GM19324 (cell line): ENCODE results near the gene BSCL2.
"Not testable (repeated sequence)": the region's sequence is repeated elsewhere in the genome, so short reads cannot be mapped to it uniquely, and the experiment has no call there.

Experiments
- ATAC-seq: cut with Tn5 transposase; IDR thresholded peaks from one replicate; pipeline ENCODE4 v1.9.1; 2021; ENCODE audit warnings: mild to moderate bottlenecking, moderate library complexity; ENCODE audit not compliant: unreplicated experiment, low FRiP score

Gene BSCL2

DNA sequence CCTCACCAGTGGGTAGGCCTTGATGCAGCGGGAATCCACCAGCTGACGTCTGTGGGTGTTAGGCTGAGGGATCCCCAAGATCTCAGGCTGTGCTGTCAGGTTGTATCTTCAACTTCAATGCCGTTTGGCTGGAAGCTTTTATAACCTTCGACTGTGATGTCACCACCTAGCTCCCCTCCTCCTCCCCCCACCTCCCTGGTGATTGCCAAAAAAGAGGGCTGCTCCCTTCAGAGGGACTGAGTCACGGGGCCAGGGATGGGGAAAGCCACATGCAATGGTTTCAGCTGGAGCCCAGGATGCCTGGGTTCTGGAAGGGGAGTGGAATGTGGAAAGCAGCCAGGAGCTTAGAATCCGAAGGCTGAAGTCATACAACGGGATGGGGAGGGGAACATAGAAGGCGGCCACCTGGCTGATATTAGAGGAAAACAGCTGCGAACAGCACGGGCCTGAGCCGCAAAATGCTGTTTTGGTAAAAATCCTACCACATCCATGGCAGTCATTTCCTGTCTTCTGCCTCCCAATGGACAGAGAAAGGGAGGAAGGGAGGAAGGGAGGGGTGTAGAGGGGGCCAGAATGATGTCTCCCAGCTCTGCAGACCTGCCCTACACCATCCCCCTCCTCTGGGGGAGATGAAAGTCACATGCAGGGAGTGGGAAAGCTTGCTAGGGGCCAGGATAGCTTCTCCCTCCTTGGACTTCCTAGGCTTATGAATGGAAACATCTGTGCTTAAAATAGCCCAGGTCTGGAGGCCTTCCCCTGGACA is 17.6 kb downstream of the BSCL2 start, which contains the start of gene LRRN4CL:
LRRN4CL (minus strand) TSS at position 110 of the 763 bp plus-strand sequence. CDS start 1,022 bp downstream, outside the sequence.
- no peak for ATAC-seq

DNA sequence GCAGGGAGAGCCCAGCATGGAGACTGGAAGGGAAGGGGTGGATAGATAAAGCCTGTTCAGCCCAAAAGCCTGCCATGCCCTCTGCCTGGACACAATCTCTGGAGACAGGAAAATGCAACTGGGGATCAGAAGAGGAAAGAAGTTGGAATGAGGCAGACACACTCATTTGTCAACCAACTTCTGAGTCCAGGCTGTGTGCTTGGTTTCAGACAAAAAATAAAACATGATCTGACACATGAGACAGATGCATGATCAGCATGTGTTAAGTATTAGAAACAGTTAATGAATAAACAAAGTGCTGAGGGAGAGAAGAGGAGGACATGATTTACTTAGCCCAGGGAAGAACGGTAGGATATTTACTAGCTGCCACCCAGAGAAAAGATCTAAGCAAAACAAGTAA is 18.7 kb downstream of the BSCL2 start:
- ATAC-seq, result no peak

DNA sequence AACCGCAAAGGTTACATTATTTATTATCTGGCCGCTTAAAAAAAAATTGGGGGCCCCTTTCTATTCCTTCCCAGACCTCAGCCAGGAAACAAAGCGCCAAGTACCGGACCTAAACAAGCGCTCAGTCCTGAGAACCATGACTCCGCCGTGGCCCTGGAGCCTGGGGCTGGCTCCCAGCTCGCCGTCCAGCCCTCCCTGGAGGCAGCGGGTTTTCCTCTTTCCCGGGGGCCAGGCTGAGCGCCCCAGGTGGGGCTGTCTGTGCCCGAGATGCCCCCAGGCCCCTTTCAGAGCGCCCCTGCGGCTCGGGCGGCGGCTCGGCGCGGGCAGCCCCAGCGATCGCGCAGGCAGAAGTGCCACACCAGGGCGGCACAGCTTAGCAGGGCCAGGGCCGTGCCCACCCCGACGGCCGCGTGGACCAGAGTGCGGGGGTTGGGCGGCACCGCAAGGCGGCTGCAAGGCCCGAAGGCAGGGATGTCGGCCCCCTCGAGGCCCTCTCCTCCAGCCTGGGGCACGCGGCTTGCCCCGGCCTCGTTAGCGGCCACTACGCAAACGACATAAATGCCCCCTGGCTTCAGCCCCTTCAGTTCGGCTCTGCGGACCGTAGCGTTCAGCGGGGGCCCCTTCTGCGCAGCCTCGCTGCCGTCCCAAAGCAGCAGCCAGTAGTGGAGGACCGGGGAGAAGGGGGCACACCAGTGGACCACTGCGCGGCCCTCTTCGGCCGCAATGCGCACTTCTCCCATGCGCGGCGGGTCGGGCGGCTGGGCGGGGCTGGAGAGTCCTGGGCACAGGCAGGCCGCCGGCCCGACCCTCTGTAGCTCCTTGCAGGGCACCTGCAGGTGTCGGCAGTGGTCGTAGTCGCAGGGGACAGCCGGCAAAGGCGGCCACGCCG is 19.5 kb downstream of the BSCL2 start:
- ATAC-seq, result no peak

DNA sequence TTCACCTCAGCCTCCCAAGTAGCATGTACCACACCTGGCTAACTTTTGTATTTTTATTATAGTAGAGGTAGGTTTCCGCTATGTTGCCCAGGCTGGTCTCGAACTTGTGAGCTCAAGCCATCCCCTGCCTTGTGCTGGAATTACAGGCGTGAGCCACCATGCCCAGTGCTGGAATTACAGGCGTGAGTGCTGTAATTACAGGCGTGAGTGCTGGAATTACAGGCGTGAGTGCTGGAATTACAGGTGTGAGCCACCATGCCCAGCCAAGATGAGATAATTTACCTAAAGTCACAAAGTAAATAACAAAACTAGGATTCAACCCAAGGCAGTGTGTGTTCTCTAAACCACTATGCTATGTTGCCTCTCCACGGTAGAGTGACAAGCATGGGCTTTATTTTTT is 24.7 kb downstream of the BSCL2 start:
- ATAC-seq, result no peak

DNA sequence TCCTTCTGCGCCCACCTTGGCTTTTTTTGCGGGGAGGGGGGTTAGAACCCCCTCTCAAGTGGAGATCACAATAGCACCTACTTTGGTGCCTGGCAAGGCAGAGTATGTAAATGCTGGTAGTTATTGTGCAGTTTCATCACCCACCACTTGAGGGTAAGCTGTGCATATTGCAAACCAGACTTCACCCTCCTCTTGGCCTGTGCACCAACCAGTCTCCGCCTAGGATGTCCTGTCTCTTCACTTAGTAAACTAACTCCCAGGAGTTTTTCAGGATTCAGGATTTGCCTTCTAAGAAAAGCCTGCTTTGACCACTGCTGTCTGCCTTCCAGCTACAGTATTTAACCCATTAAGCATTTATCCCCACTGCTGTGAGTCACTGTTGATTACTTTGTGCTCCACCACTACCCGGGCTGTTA is 26.4 kb downstream of the BSCL2 start:
- ATAC-seq, result no peak

DNA sequence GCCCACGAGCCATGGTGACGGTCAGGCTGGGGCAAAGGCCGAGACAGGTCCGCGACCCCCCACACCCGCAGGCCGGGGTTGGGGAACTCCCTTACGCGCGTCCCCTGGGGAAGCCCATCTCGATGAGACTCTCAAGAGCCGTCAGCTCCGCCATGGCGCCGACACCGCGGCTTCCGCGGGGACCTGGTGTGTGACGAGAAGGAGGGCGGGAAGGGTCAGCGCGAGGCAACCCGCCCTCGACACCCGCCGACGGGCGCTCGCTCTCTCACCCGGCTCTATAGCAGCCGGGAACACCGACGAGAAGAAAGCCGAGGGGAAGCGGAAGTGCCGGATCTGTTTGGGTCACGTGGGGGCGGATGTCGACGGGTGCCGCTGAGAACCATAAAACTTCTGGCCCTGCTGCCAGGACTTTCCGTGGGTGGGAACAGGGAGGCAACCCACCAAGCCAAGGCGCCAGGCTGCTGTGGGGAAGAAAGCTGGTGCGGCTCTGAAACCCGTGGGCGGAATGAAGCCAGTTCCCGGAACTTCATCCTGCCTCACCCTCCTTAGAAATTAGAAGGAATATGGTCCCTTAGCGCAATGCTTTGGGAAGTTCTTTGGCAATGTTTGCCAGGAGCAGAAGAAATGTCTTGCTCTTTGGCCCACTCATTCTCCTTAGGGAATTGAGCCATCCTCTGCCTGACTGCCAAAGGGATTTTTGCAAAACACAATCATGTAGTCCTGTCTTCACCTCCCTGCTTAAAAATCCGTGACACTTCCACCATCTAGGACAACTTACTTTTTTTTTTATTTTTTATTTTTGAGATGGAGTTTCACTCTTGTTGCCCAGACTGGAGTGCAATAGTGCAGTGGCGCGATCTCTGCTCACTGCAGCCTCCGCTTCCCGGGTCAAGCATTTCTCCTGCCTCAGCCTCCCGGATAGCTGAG is 28.2 kb downstream of the BSCL2 start, which contains the start of gene UBXN1:
UBXN1 (minus strand) TSS at position 304 of the 927 bp plus-strand sequence; CDS start at position 154, 150 bp downstream.
- ATAC-seq, result no peak

DNA sequence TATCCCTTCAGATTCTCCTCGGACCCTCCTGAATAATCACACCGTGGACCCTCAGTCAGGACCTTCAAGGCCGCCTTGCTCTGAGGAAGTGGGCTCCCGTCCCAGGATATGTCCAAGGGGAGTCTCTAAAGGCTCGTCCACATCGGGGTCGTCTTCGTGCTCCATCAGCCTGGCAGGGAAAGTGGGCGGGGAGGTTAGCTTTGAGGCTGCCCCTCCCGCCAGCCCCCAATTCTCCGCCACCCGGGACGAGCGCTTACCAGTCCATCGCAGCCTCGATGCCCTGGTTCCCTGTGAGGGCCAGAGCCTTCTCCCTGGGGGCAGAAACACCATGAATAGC is 28.8 kb downstream of the BSCL2 start:
- no peak for ATAC-seq

DNA sequence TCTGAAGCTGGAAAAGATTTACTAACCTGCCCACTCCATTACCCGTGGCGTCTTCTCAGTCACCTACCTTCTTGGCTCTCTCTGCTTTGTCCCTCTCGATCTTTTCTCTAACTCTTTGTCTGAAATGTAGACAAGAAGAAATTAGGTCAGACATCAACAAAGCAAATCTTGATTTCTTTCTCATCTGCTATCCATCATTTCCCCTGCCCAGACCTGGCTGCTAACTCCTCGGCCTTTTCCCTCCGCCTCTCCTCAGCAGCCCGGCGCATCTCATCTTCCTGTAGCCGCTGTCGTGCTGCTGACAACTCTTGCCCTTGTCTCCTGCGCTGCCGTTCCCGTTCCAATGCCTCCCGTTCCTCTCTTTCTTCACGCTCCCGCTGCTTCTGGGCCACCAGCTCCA is 29.5 kb downstream of the BSCL2 start:
- no peak for ATAC-seq

DNA sequence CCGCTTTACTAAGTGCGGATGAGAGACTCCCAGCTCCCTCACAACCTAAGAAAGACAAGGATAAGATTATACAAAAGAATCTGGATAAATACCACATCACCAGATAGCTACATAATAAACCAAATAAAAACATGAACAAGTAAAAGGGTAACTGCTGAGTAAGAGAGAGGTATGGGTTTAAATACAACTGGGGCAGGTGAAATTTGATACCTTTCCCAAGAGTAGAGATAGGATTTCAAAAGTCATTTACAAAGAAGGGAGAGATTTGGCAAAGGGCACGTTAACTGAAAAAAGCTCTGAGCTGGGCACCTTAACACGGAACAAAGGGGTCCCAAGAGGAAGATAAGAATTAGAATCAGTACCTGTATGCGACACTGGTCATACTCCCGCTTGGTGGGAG is 30.1 kb downstream of the BSCL2 start:
- ATAC-seq, result no peak

DNA sequence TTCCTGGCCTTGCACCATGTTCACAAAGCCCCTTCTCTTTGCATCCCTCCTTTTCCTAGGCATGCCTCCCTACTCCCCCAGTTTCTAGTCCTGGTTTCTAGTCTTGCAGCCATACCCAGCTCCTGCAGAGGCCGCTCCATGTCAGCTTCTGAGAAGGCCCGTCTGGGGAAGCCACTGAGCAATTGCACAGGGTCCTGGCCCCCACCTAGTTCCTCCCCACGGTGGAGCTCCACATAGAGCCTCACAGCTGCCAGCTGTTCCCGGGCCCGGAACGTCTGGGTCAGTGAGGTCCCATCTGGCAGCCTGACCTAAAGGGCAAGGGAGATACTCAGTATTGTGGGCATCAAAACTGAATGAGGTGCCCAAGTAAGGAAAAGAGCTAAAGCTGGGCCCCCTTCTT is 30.5 kb downstream of the BSCL2 start:
- ATAC-seq, result no peak

DNA sequence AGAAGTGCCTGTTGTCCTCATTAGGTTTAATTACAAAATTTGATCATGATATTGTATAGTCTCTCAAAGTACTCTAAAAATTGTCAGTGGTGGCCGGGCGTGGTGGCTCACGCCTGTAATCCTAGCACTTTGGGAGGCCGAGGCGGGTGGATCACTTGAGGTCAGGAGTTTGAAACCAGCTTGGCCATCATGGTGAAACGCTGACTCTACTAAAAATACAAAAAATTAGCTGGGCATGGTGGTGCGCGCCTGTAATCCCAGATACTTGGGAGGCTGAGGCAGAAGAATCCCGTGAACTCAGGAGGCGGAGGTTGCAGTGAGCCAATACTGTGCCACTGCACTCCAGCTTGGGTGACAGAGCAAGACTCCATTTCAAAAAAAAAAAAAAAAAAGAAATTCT is 31.8 kb downstream of the BSCL2 start:
- not testable (repeated sequence) for ATAC-seq

DNA sequence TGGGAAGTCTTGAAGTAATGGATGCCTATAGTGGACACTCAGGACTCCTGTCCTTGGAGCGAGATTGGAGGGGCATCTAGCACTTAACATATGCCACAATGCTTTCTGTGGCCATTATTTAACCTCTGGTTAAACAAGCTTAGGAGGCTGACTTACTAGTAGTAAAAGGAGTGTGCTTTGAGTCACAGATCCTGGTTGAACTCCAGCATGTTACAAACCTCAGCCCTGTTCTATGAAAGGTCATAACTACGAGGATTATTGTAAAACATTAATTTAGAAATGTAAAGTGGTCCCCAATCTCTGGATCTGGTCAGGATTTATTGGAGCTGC is 34.1 kb downstream of the BSCL2 start:
- no peak for ATAC-seq

DNA sequence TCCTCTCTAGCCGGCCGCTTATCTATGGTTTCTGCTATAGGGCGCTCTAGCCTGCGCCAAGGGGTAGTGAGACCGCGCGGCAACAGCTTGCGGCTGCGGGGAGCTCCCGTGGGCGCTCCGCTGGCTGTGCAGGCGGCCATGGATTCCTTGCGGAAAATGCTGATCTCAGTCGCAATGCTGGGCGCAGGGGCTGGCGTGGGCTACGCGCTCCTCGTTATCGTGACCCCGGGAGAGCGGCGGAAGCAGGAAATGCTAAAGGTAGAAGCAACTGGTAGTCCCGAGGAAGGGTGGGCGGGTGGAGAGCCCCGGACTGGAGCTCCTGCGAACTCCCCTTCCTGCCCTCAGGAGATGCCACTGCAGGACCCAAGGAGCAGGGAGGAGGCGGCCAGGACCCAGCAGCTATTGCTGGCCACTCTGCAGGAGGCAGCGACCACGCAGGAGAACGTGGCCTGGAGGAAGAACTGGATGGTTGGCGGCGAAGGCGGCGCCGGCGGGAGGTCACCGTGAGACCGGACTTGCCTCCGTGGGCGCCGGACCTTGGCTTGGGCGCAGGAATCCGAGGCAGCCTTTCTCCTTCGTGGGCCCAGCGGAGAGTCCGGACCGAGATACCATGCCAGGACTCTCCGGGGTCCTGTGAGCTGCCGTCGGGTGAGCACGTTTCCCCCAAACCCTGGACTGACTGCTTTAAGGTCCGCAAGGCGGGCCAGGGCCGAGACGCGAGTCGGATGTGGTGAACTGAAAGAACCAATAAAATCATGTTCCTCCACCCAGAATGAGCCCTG is 35.4 kb downstream of the BSCL2 start, which contains the start of the genes LBHD1 and UQCC3:
LBHD1 (minus strand) TSS at position 660 of the 782 bp plus-strand sequence. CDS start 2,236 bp downstream, outside the sequence.
UQCC3 (plus strand) TSS at position 66 of the 782 bp plus-strand sequence; CDS start at position 139, 73 bp downstream.
- peak; percentile 49 for ATAC-seq

DNA sequence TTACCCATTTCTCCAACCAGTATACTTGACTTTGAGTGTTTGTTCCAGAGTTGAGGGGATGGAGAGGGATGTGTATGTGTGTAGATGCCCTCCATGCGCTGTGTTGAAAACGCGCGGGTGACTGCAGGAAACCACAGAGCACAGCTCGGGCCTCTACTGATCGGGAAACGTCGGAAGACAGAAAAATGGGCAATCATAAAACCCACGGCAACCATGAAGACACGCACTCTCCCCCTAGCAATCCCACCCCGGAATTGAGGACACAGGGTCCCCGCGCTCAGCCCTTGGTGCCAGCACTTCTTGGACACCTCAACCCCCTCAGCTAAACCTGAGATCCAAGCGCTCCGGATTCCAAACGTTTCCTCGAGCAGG is 36.0 kb downstream of the BSCL2 start:
- peak; percentile 13 for ATAC-seq

DNA sequence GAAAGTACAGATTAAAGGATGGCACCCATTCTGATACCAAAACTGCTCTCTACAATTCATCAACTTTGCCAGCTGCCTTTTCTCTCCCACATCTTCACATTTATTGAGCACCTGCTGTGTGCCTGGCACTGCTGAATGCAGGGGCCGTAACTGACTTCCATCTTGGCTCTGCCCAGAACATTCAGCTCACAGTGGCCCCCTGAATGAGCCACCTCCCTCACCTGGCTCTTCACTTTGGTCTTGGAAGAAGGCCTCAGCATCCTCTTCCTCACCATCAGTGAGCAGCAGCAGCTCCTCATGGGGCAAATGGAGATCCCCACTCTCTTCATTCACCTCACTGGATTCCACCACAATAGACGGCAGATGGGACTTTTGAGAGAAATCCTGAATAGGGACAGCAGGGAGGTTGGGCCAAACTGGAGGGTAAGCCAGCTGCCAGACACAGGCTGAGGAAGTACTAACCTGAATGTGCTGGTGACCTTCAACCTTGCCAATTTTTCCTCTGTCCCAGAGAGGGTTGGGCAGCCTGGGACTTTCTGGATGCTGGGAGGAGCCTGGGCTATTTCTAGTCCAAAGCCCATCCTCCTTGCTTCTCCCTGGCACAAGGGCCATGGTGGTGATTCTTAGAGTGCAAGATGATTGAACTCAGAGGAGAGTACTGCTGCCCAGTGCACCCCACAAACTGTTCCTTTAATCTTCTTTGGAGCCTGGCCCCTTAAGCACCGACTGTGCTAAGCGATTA is 37.6 kb downstream of the BSCL2 start:
- no peak for ATAC-seq

DNA sequence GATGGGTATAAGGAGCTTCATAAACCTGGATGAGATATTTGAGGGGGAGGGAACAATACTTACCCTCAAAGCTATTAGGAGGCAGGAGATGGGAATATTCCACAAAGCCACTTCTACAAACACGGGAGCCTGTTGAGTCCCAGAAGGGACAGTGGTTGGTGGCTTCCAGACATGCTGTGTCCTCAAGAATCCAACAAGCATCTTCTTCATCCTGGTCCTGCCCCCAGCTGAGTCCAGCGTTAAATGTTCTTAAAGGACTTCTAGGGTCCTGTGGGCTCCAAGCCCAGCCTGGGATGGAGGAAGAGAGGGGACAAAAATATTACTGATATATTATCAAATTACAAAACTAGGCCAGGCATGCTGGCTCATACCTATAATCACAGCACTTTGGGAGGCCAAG is 39.8 kb downstream of the BSCL2 start:
- no peak for ATAC-seq

DNA sequence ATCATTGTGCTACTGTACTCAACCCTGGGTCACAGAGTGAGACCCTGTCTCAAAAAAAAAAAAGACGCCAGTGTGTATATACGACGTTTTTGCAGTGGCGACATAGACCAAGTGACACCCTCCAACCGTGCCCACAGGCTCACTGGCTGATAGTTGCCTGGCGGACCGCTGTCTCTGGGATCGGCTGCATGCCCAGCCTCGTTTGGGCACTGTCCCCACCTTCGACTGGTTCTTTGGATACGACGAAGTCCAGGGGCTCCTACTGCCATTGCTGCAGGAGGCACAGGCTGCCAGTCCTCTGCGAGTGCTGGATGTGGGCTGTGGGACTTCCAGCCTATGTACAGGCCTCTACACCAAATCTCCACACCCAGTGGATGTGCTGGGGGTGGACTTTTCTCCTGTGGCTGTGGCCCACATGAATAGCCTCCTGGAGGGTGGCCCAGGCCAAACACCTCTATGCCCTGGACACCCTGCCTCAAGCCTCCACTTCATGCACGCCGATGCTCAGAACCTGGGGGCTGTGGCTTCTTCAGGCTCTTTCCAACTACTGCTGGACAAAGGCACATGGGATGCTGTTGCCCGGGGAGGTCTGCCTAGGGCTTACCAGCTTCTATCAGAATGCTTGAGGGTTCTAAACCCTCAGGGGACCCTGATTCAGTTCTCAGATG is 40.8 kb downstream of the BSCL2 start:
- no peak for ATAC-seq

DNA sequence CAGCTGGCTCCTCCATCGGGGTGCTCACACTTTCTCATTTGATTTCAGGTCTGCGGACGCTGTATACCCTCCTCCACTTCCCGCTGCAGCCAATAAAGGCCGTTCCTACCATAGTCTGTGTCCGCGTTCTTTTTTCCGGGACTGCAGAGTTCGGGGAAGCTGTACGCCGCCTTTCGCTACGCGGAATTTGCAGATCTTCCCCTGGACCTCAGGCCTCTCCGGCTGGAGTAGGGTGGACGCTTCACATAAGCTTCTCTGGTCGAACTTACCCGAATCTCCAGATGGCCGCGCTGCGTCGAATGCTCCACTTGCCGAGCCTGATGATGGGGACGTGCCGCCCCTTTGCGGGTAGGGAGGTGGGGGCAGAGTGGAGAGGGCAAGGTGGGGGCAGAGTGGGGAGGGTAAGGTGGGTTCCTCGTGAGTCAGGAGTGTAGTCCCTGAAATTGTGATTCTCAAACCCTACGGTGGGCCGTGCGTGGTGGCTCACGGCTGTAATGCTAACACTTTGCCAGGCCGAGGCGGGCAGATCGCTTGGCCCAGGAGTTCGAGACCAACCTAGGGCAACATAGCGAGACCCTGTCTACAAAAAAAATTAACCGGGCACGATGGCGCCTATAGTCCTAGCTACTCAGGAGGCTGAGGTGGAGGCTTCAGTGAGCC is 41.5 kb downstream of the BSCL2 start:
- ATAC-seq, result no peak
